ENCODE results near the gene CCL28. TPM values are rescaled to one million over a fixed set of nuclear protein-coding genes. Genes with fewer than 3 reads are reported as not detected.

The CCL28 gene
- total and polyA plus RNA-seq, 3 experiments from 2014 or later, result 7.5 to 8.6 (median 8.4) TPM

DNA sequence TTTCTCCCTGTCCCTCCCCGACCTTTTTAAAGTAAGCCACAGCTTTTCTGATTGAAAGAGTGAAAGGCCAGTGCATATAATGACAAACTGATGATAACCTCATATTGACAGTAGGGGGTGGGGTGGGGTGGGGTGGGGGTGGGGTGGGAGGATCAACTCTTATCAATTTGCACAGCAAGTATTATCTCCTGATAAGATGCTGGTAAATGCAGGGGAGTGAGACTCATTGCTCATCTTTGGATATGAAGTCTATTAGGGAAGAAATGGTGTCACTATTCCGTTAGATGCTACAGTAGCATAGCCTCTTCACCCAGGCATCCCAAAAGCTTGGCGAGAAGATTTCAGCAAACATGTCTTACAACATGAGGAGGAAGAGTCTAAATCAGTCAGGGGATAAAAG lies 60.1 kb downstream of the CCL28 start:
- CTCF ChIA-PET, result no interaction called here
- POLR2A ChIA-PET, result no interaction called here
- H3K4me1 Mint-ChIP-seq, result no peaks in the 10 kb centered on the region
- no peak for DNase-seq
- Histone ChIP-seq H3K9me3 (ENCODE audit: low read length) (no peaks in the 10 kb centered on the region), H3K27me3 (ENCODE audit: insufficient read depth, low read length, poor library complexity, severe bottlenecking) (peaks cover 5% of the 10 kb centered on the region), H3K4me1 (ENCODE audit: insufficient read depth, low read length) (no peaks in the 10 kb centered on the region), H3K27ac (ENCODE audit: low read depth, low read length) (no peak overlapping the region), H3K4me3 (ENCODE audit: low read length) (no peak overlapping the region), H3K36me3 (ENCODE audit: insufficient read depth, low read length) (no peaks in the 10 kb centered on the region)
- peaks cover 0 to 5% (median 3%) of the 10 kb centered on the region in 3 donors for H3K36me3 Mint-ChIP-seq
- no peak overlapping the region for H3K4me3 Mint-ChIP-seq
- H3K9me3 Mint-ChIP-seq, result peaks cover 0 to 2% (median 0%) of the 10 kb centered on the region in 5 donors
- peaks cover 3 to 12% of the 10 kb centered on the region in 2 donors for H3K27me3 Mint-ChIP-seq
- no peak overlapping the region for H3K27ac Mint-ChIP-seq

DNA sequence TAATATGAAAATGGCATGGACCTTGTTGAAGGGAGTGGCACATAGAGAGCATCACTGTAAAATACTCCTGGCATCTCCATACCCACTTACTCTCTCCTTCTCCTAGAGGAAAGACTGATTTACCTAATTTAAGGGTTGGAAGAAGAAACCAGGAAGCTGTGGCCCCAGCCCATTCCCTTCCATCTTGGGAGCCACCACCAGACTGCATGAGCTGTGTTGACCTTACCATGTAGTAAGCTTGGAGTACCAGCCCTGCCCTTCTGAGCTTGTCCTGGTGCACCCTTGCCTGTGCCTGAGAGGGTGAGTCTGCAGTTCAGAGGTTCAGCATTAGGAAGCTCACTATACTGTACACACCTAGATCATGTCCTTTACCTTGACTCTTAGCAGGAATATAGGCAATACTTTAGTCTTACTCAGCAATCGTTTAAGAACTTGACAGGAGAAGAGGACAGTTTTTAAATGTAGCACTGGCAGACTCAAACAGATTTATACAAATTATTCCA lies 63.3 kb downstream of the CCL28 start:
- Mint-ChIP-seq H3K27me3 (peaks cover 8 to 9% of the 10 kb centered on the region in 2 donors), H3K4me3 (no peak overlapping the region), H3K36me3 (peaks cover 0 to 3% (median 0%) of the 10 kb centered on the region in 3 donors), H3K4me1 (no peaks in the 10 kb centered on the region), H3K27ac (peak overlapping the region in 1 of 8 donors; percentile 12), H3K9me3 (peaks cover 0 to 16% (median 2%) of the 10 kb centered on the region in 5 donors)
- DNase-seq, result no peak
- Histone ChIP-seq H3K4me3 (ENCODE audit: low read length) (no peak overlapping the region), H3K27me3 (ENCODE audit: insufficient read depth, low read length, poor library complexity, severe bottlenecking) (peaks cover 5% of the 10 kb centered on the region), H3K27ac (ENCODE audit: low read depth, low read length) (no peak overlapping the region), H3K9me3 (ENCODE audit: low read length) (no peaks in the 10 kb centered on the region), H3K4me1 (ENCODE audit: insufficient read depth, low read length) (no peaks in the 10 kb centered on the region), H3K36me3 (ENCODE audit: insufficient read depth, low read length) (no peaks in the 10 kb centered on the region)
- CTCF ChIA-PET, result no interaction called here
- POLR2A ChIA-PET, result no interaction called here

DNA sequence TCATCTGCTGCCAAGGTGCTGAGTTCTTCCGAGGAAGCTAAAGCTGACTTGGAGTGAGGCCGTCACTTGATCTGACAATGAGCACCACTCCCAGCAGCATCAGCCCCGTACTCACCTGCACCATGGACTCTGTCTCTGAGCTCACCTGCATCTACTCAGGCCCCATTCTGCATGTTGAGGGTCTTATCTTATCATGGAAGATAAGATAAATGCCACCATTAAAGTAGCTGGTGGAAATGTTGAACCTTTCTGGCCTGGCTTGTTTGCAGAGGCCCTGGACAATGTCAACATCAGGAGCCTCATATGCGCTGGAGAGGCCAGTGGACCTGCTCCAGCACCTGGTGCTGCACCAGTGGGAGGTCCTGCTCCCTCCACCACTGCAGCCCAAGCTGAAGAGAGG lies 64.0 kb downstream of the CCL28 start:
- Mint-ChIP-seq H3K36me3 (no peaks in the 10 kb centered on the region), H3K4me3 (no peak overlapping the region), H3K27me3 (peaks cover 10 to 13% of the 10 kb centered on the region in 2 donors), H3K27ac (no peak overlapping the region), H3K4me1 (no peaks in the 10 kb centered on the region), H3K9me3 (peaks cover 0 to 16% (median 2%) of the 10 kb centered on the region in 5 donors)
- POLR2A ChIA-PET, result no interaction called here
- CTCF ChIA-PET, result interaction anchor here (1.2 kb wide), 1 partner anchor 29 kb away, joined by 3 read pairs; no protein-coding TSS in a partner anchor
- Histone ChIP-seq H3K9me3 (ENCODE audit: low read length) (no peaks in the 10 kb centered on the region), H3K27me3 (ENCODE audit: insufficient read depth, low read length, poor library complexity, severe bottlenecking) (peaks cover 5% of the 10 kb centered on the region), H3K4me3 (ENCODE audit: low read length) (no peak overlapping the region), H3K36me3 (ENCODE audit: insufficient read depth, low read length) (no peaks in the 10 kb centered on the region), H3K4me1 (ENCODE audit: insufficient read depth, low read length) (no peaks in the 10 kb centered on the region), H3K27ac (ENCODE audit: low read depth, low read length) (no peak overlapping the region)
- no peak for DNase-seq

DNA sequence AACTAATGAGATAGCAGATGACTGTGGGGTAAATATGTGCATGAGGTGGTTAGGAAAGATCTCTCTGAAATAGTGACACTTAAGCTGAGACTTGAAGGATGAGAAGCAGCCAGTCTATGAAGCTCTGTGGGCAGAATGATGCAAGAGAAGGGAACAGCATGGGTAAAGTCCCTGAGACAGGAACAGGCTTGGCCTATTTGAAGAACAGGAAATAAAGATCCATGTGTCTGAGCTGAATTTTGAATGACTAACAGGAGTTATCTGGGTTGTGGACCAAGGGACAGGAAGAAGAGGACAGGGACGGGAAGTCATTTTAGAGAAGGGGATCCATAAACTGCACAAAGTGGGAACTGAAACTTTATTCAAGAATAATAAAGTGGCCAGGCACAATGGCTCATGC lies 73.3 kb downstream of the CCL28 start:
- H3K27ac Mint-ChIP-seq, result no peak overlapping the region
- Histone ChIP-seq H3K27ac (ENCODE audit: low read depth, low read length) (no peak overlapping the region), H3K9me3 (ENCODE audit: low read length) (peaks cover 4% of the 10 kb centered on the region), H3K36me3 (ENCODE audit: insufficient read depth, low read length) (no peaks in the 10 kb centered on the region), H3K4me1 (ENCODE audit: insufficient read depth, low read length) (no peaks in the 10 kb centered on the region), H3K27me3 (ENCODE audit: insufficient read depth, low read length, poor library complexity, severe bottlenecking) (no peaks in the 10 kb centered on the region), H3K4me3 (ENCODE audit: low read length) (no peak overlapping the region)
- ChIA-PET POLR2A (no interaction called here), CTCF (no interaction called here)
- H3K4me3 Mint-ChIP-seq, result no peak overlapping the region
- peaks cover 11 to 37% (median 25%) of the 10 kb centered on the region in 5 donors for H3K9me3 Mint-ChIP-seq
- no peak for DNase-seq
- peaks cover 16 to 46% of the 10 kb centered on the region in 2 donors for H3K27me3 Mint-ChIP-seq
- peaks cover 0 to 18% (median 3%) of the 10 kb centered on the region in 3 donors for H3K36me3 Mint-ChIP-seq
- H3K4me1 Mint-ChIP-seq, result no peaks in the 10 kb centered on the region

DNA sequence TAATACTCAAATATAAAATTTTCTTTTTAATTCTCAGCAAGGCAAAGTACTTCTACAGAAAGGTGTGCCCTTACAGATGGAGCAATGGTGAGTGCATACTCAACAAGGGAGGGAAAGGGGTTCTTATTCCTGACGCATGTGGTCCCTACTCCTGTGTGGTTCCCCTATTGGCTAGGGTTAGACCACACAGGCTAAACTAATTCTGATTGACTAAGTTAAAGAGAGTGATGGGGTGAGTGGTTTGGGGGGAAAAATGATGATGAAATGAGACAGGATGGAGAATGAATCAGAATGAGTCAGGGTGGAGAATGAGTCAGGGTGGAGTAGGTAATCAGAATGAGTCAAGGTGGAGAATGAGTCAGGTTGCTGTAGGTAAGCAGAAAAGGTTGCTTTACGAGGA lies 76.0 kb downstream of the CCL28 start:
- no peak overlapping the region for H3K4me3 Mint-ChIP-seq
- H3K27me3 Mint-ChIP-seq, result peaks cover 15 to 34% of the 10 kb centered on the region in 2 donors
- H3K4me3 ChIP-seq (ENCODE audit: low read length), result no peak overlapping the region
- no peaks in the 10 kb centered on the region for H3K36me3 ChIP-seq (ENCODE audit: insufficient read depth, low read length)
- peaks cover 4% of the 10 kb centered on the region for H3K9me3 ChIP-seq (ENCODE audit: low read length)
- H3K4me1 Mint-ChIP-seq, result no peaks in the 10 kb centered on the region
- no peak overlapping the region for H3K27ac ChIP-seq (ENCODE audit: low read depth, low read length)
- ChIA-PET CTCF (no interaction called here), POLR2A (no interaction called here)
- H3K27me3 ChIP-seq (ENCODE audit: insufficient read depth, low read length, poor library complexity, severe bottlenecking), result no peaks in the 10 kb centered on the region
- H3K4me1 ChIP-seq (ENCODE audit: insufficient read depth, low read length), result no peaks in the 10 kb centered on the region
- peaks cover 14 to 44% (median 35%) of the 10 kb centered on the region in 5 donors for H3K9me3 Mint-ChIP-seq
- H3K36me3 Mint-ChIP-seq, result peaks cover 0 to 30% (median 5%) of the 10 kb centered on the region in 3 donors
- peak overlapping the region in 2 of 8 donors; percentile 7 to 91 for H3K27ac Mint-ChIP-seq
- no peak for DNase-seq

DNA sequence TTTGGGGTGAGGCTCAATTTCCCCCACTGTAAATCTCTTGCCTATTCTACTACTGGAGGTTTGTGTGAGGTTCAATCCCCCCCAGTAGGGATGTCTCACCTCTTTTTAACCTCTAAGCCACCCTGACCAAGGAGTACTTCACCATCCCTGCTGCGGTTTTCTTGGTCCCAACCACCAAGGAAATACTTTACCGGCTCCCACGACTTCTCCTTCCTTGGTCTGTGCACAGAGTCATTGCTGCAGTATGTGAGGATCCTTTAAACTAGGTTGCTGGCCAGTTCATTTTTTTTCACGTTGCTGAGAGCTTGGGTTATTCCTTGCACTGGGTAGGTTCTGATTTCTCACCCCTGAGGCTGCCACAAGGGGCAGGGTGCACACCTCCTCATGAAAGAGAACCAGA lies 76.5 kb downstream of the CCL28 start:
- H3K4me3 Mint-ChIP-seq, result no peak overlapping the region
- H3K27ac Mint-ChIP-seq, result no peak overlapping the region
- Histone ChIP-seq H3K4me3 (ENCODE audit: low read length) (no peak overlapping the region), H3K36me3 (ENCODE audit: insufficient read depth, low read length) (no peaks in the 10 kb centered on the region), H3K27me3 (ENCODE audit: insufficient read depth, low read length, poor library complexity, severe bottlenecking) (no peaks in the 10 kb centered on the region), H3K9me3 (ENCODE audit: low read length) (peaks cover 4% of the 10 kb centered on the region), H3K4me1 (ENCODE audit: insufficient read depth, low read length) (no peaks in the 10 kb centered on the region), H3K27ac (ENCODE audit: low read depth, low read length) (no peak overlapping the region)
- H3K9me3 Mint-ChIP-seq, result peaks cover 14 to 44% (median 35%) of the 10 kb centered on the region in 5 donors
- no peak for DNase-seq
- H3K36me3 Mint-ChIP-seq, result peaks cover 0 to 30% (median 5%) of the 10 kb centered on the region in 3 donors
- CTCF ChIA-PET, result no interaction called here
- no peaks in the 10 kb centered on the region for H3K4me1 Mint-ChIP-seq
- POLR2A ChIA-PET, result no interaction called here
- peaks cover 15 to 34% of the 10 kb centered on the region in 2 donors for H3K27me3 Mint-ChIP-seq

DNA sequence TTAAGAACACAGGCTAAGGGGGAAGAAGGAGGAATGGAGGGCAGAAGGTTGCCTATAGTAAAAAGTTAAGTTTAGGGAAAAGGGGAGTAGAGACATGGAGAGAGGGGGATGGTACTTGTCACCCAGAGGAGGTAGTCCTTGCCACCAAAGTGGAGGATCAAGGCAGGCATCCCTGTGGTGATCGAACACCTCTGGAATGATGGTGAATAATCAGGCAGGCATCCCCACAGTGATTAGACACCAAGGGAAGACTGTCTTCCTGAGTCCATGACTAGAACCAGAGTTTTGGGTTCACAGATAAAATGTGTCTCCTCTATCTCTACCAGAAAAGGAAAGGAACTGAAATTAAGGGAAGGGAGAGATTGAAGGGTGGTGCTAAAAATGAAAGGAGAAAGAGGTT lies 79.8 kb downstream of the CCL28 start:
- no peaks in the 10 kb centered on the region for H3K36me3 ChIP-seq (ENCODE audit: insufficient read depth, low read length)
- CTCF ChIA-PET, result no interaction called here
- DNase-seq, result no peak
- Mint-ChIP-seq H3K27me3 (peaks cover 11 to 17% of the 10 kb centered on the region in 2 donors), H3K27ac (no peak overlapping the region), H3K36me3 (peaks cover 0 to 20% (median 3%) of the 10 kb centered on the region in 3 donors), H3K9me3 (peaks cover 14 to 27% (median 21%) of the 10 kb centered on the region in 5 donors), H3K4me3 (no peak overlapping the region), H3K4me1 (no peaks in the 10 kb centered on the region)
- H3K9me3 ChIP-seq (ENCODE audit: low read length), result peaks cover 4% of the 10 kb centered on the region
- H3K27me3 ChIP-seq (ENCODE audit: insufficient read depth, low read length, poor library complexity, severe bottlenecking), result no peaks in the 10 kb centered on the region
- POLR2A ChIA-PET, result no interaction called here
- no peak overlapping the region for H3K27ac ChIP-seq (ENCODE audit: low read depth, low read length)
- no peak overlapping the region for H3K4me3 ChIP-seq (ENCODE audit: low read length)
- H3K4me1 ChIP-seq (ENCODE audit: insufficient read depth, low read length), result no peaks in the 10 kb centered on the region

All from CD8-positive, alpha-beta memory T cell (primary cell).